Thoracic aorta (tissue), 2 donors: Measurements from ENCODE around the gene THBD. TPM values are rescaled to one million over a fixed set of nuclear protein-coding genes. Genes with fewer than 3 reads are reported as not detected.

Experiments
- ATAC-seq: fragments of 150-250 bp; one replicate; pipeline ENCODE4 v1.8.0; 2017; ENCODE audit warnings: low read depth; ENCODE audit not compliant: insufficient number of reproducible peaks, low FRiP score
- DNase-seq: peaks from one replicate; pipeline ENCODE4 v3.0.0-alpha.2; 2020; ENCODE audit warnings: low spot score
- H3K27ac ChIP-seq, 2 donors: fragments of 200-600 bp; sonication (generic); 1 replicate in 1 of 2; 2 replicates in 1 of 2; pipeline ENCODE4 v1.5.1; 2016; ENCODE audit warnings: mild to moderate bottlenecking in 2 of 2, moderate library complexity in 2 of 2
- H3K27me3 ChIP-seq: fragments of 200-600 bp; sonication (generic); replicated peaks from 2 replicates; pipeline ENCODE4 v1.6.0; 2016; ENCODE audit warnings: mild to moderate bottlenecking; ENCODE audit not compliant: insufficient read depth
- H3K36me3 ChIP-seq: fragments of 200-600 bp; sonication (generic); one replicate; pipeline ENCODE4 v1.5.1; 2016
- H3K4me1 ChIP-seq, 2 donors: fragments of 200-600 bp; sonication (generic); 1 replicate in 1 of 2; 2 replicates in 1 of 2; pipeline versions ENCODE4 v1.5.1 to v1.6.0; 2016; ENCODE audit warnings: low read depth in 2 of 2, mild to moderate bottlenecking in 1 of 2; ENCODE audit not compliant: control insufficient read depth in 1 of 2
- H3K4me3 ChIP-seq: fragments of 200-600 bp; sonication (generic); 2 replicates; pipeline ENCODE4 v1.5.1; 2016; ENCODE audit warnings: mild to moderate bottlenecking
- H3K9me3 ChIP-seq: fragments of 200-600 bp; sonication (generic); 2 replicates; pipeline ENCODE4 v1.5.1; 2016
- total RNA-seq, 2 donors: library from RNA; depleted of rRNA; stranded (reverse); fragments of >200 nt; gene quantifications; one replicate each; pipeline versions ENCODE4 v1.1.0 to v1.2.3, GENCODE V29; 2016
- TF ChIP-seq, protein P1 (sequence below): fragments of 200-600 bp; sonication (generic); IDR thresholded peaks from one replicate; pipeline ENCODE4 v1.5.1; 2019; ENCODE audit warnings: antibody characterized with exemption

Gene THBD
- total RNA-seq, 2 donors from 2014 or later: 106 to 266 TPM

DNA sequence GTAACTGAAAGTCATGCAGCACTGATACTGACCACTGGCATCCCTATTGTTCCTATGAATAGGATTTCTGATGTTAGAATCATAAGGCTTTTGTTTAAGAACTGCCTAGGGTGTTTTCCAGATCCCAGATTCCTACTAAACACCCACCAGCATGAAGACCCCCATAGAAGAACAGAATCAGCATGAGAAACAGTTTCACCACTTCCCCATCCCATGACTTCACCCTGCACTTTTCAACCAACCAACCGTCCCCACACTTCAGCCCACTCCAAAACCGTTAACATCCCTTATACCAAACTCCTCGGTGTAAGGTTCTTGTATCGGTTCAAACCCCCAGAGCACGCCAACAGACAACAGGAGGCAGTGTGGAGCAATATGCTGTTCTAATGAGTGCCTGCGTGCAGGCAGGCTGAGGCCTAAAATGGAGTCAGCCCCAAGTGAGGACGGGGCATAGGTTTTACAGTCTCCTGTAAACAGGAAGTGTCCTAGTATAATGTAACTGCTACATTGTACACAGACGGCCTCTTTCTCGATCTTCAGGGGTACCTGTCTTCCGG, 25.8 kb downstream of the THBD start:
- ATAC-seq (no peak), DNase-seq (no peak)
- no peaks in the 10 kb centered on the region for H3K9me3 ChIP-seq
- no peak overlapping the region for H3K27ac ChIP-seq
- TF ChIP-seq, protein P1, sequence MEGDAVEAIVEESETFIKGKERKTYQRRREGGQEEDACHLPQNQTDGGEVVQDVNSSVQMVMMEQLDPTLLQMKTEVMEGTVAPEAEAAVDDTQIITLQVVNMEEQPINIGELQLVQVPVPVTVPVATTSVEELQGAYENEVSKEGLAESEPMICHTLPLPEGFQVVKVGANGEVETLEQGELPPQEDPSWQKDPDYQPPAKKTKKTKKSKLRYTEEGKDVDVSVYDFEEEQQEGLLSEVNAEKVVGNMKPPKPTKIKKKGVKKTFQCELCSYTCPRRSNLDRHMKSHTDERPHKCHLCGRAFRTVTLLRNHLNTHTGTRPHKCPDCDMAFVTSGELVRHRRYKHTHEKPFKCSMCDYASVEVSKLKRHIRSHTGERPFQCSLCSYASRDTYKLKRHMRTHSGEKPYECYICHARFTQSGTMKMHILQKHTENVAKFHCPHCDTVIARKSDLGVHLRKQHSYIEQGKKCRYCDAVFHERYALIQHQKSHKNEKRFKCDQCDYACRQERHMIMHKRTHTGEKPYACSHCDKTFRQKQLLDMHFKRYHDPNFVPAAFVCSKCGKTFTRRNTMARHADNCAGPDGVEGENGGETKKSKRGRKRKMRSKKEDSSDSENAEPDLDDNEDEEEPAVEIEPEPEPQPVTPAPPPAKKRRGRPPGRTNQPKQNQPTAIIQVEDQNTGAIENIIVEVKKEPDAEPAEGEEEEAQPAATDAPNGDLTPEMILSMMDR: no peak
- no peak overlapping the region for H3K4me3 ChIP-seq
- H3K4me1 ChIP-seq: no peaks in the 10 kb centered on the region
- H3K27me3 ChIP-seq: no peaks in the 10 kb centered on the region
- no peaks in the 10 kb centered on the region for H3K36me3 ChIP-seq

DNA sequence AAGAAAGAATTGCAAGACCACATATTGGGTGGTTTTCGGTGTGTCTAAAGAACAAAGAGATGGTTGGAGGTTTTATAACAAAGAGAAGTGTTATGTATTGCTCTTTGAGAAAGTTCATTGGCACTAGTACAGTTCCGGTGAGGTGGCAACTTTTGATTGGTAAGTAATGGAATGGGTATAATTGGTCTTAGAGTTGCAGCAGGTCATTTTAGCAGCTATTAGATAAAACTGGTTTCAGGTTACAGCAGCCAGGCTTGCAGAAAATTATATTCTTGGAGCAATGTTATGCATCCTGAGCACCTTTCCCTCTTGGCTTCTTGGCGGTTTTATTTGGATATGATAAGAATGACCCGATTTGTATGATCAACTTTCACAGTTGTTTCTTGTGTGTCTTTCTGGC, 26.6 kb downstream of the THBD start:
- Histone ChIP-seq H3K27ac (no peak overlapping the region), H3K36me3 (no peaks in the 10 kb centered on the region), H3K9me3 (no peaks in the 10 kb centered on the region), H3K27me3 (no peaks in the 10 kb centered on the region), H3K4me1 (no peaks in the 10 kb centered on the region), H3K4me3 (no peak overlapping the region)
- ATAC-seq: no peak
- no peak for DNase-seq
- TF ChIP-seq, protein P1: no peak

DNA sequence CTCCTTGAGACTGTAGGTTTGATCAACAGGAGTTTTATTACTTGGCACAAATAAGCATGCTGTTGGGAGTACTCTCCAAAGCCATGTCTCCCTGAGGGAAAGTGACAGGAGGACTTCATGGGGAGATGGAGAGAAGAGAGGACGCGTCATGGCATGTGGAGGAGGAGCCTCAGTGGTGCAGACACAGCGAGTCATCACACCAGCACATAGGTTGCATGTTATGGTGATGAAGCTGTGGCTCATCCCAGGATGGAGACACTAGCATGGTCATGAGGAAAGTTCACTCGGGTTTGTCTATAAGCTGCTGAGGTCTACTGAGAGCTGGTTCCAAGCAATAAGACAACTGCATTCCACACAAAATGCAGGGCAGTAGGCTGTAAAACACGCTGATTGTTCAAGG, 27.5 kb downstream of the THBD start:
- DNase-seq (no peak), ATAC-seq (no peak)
- Histone ChIP-seq H3K27ac (no peak overlapping the region), H3K4me3 (no peak overlapping the region), H3K36me3 (no peaks in the 10 kb centered on the region), H3K27me3 (no peaks in the 10 kb centered on the region), H3K9me3 (no peaks in the 10 kb centered on the region), H3K4me1 (no peaks in the 10 kb centered on the region)
- TF ChIP-seq, protein P1: no peak

- no peak overlapping the region for H3K27ac ChIP-seq
- no peaks in the 10 kb centered on the region for H3K4me1 ChIP-seq
- ATAC-seq (no peak), DNase-seq (no peak)
- TF ChIP-seq, protein P1: no peak
- H3K27me3 ChIP-seq: no peaks in the 10 kb centered on the region
- no peak overlapping the region for H3K4me3 ChIP-seq
- H3K9me3 ChIP-seq: no peaks in the 10 kb centered on the region
- H3K36me3 ChIP-seq: no peaks in the 10 kb centered on the region
Measured at GRCh38 chr20:23021541-23021940, 27.9 kb downstream of the THBD start.

DNA sequence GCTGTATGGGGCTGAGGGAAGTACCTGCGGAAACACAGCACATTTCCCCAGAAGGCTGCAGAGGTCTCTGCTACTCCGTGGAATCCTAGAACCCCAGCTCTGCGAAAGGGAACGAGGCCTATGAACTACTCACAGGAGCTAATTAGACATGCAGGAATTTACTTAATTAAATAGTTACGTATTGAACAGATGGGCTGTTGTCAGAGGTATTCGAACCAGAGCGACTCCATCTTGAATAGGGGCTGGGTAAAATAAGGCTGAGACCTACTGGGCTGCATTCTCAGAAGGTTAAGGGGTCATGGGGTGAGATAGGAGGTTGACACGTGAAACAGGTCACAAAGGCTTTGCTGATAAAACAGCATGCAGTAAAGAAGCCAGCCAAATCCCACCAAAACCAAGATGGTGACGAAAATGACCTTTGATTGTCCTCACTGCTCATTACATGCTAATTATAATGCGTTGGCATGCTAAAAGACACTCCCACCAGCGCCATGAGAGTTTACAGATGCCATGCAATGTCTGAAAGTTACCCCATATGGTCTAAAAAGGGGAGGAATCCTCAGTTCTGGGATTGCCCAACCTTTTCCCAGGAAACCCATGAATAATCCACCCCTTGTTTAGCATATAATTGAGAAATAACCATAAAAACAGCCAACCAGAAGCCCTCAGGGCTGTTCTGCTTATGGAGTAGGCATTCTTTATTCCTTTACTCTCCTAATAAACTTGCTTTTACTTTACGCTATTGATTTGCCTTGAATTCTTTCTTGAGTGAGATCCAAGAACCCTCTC, 29.0 kb downstream of the THBD start:
- ATAC-seq: no peak
- DNase-seq: no peak

More for the DNA sequence above, 29.0 kb downstream of the THBD start:
- TF ChIP-seq, protein P1: no peak
- Histone ChIP-seq H3K27me3 (no peaks in the 10 kb centered on the region), H3K27ac (no peak overlapping the region), H3K9me3 (no peaks in the 10 kb centered on the region), H3K36me3 (no peaks in the 10 kb centered on the region), H3K4me1 (no peaks in the 10 kb centered on the region), H3K4me3 (no peak overlapping the region)
